ENCODE results near the gene NAA10.
A peak's percentile ranks its signal among the peaks of the same experiment; 100 is the strongest.

The NAA10 gene

GRCh38 chrX:153971450-153972367 lies 36.9 kb upstream of the NAA10 start, which contains the start of gene HCFC1:
TSS of gene HCFC1 (minus strand) at chrX:153971818. CDS start at chrX:153970840, 978 bp downstream.
- DNase-seq (ENCODE audit: low spot score) (peak; percentile 83), ATAC-seq (ENCODE audit: low read depth) (peak; percentile 43)
- Histone ChIP-seq H3K36me3 (ENCODE audit: low read depth) (peaks cover 25% of the 10 kb centered on the region), H3K4me1 (ENCODE audit: insufficient read depth, poor library complexity, severe bottlenecking) (no peaks in the 10 kb centered on the region), H3K27me3 (ENCODE audit: insufficient read depth, poor library complexity, severe bottlenecking) (no peaks in the 10 kb centered on the region), H3K27ac (ENCODE audit: poor library complexity, severe bottlenecking) (peak within 1 kb of the TSS; percentile 92), H3K4me3 (ENCODE audit: severe bottlenecking) (peak within 1 kb of the TSS; percentile 88), H3K9me3 (ENCODE audit: severe bottlenecking) (no peaks in the 10 kb centered on the region)
- TF ChIP-seq, protein P1, sequence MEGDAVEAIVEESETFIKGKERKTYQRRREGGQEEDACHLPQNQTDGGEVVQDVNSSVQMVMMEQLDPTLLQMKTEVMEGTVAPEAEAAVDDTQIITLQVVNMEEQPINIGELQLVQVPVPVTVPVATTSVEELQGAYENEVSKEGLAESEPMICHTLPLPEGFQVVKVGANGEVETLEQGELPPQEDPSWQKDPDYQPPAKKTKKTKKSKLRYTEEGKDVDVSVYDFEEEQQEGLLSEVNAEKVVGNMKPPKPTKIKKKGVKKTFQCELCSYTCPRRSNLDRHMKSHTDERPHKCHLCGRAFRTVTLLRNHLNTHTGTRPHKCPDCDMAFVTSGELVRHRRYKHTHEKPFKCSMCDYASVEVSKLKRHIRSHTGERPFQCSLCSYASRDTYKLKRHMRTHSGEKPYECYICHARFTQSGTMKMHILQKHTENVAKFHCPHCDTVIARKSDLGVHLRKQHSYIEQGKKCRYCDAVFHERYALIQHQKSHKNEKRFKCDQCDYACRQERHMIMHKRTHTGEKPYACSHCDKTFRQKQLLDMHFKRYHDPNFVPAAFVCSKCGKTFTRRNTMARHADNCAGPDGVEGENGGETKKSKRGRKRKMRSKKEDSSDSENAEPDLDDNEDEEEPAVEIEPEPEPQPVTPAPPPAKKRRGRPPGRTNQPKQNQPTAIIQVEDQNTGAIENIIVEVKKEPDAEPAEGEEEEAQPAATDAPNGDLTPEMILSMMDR (IDR thresholded peaks at IDR 0.05; ENCODE audit: poor library complexity, severe bottlenecking): no peak

GRCh38 chrX:153971124-153971449 lies 36.2 kb upstream of the NAA10 start:
- Histone ChIP-seq H3K4me3 (ENCODE audit: severe bottlenecking) (peak overlapping the region; percentile 88), H3K9me3 (ENCODE audit: severe bottlenecking) (no peaks in the 10 kb centered on the region), H3K27ac (ENCODE audit: poor library complexity, severe bottlenecking) (peak overlapping the region; percentile 92), H3K27me3 (ENCODE audit: insufficient read depth, poor library complexity, severe bottlenecking) (no peaks in the 10 kb centered on the region), H3K4me1 (ENCODE audit: insufficient read depth, poor library complexity, severe bottlenecking) (no peaks in the 10 kb centered on the region), H3K36me3 (ENCODE audit: low read depth) (peaks cover 25% of the 10 kb centered on the region)
- ATAC-seq (ENCODE audit: low read depth): peak; percentile 66
- peak; percentile 84 for DNase-seq (ENCODE audit: low spot score)
- TF ChIP-seq, protein P1 (IDR thresholded peaks at IDR 0.05; ENCODE audit: poor library complexity, severe bottlenecking): no peak

GRCh38 chrX:153970357-153971123 lies 35.7 kb upstream of the NAA10 start:
- ATAC-seq (ENCODE audit: low read depth) (peak; percentile 7; the same call in 1 of the 3 replicates), DNase-seq (ENCODE audit: low spot score) (no peak)
- no peaks in the 10 kb centered on the region for H3K4me1 ChIP-seq (ENCODE audit: insufficient read depth, poor library complexity, severe bottlenecking)
- peak overlapping the region; percentile 92 for H3K27ac ChIP-seq (ENCODE audit: poor library complexity, severe bottlenecking)
- no peaks in the 10 kb centered on the region for H3K9me3 ChIP-seq (ENCODE audit: severe bottlenecking)
- H3K27me3 ChIP-seq (ENCODE audit: insufficient read depth, poor library complexity, severe bottlenecking): no peaks in the 10 kb centered on the region
- H3K4me3 ChIP-seq (ENCODE audit: severe bottlenecking): peak overlapping the region; percentile 88
- H3K36me3 ChIP-seq (ENCODE audit: low read depth): peaks cover 25% of the 10 kb centered on the region
- TF ChIP-seq, protein P1 (IDR thresholded peaks at IDR 0.05; ENCODE audit: poor library complexity, severe bottlenecking): no peak

- Histone ChIP-seq H3K27me3 (ENCODE audit: insufficient read depth, poor library complexity, severe bottlenecking) (no peaks in the 10 kb centered on the region), H3K9me3 (ENCODE audit: severe bottlenecking) (no peaks in the 10 kb centered on the region), H3K27ac (ENCODE audit: poor library complexity, severe bottlenecking) (peak overlapping the region; percentile 92), H3K4me3 (ENCODE audit: severe bottlenecking) (peak overlapping the region; percentile 88), H3K36me3 (ENCODE audit: low read depth) (peaks cover 25% of the 10 kb centered on the region), H3K4me1 (ENCODE audit: insufficient read depth, poor library complexity, severe bottlenecking) (no peaks in the 10 kb centered on the region)
- DNase-seq (ENCODE audit: low spot score) (no peak), ATAC-seq (ENCODE audit: low read depth) (no peak)
- TF ChIP-seq, protein P1 (IDR thresholded peaks at IDR 0.05; ENCODE audit: poor library complexity, severe bottlenecking): no peak
These were observed 35.1 kb upstream of the NAA10 start for GRCh38 chrX:153969904-153970356.

Measured in RWPE2 (cell line).